ENCODE measurements around the gene NEK6.

The NEK6 gene

DNA sequence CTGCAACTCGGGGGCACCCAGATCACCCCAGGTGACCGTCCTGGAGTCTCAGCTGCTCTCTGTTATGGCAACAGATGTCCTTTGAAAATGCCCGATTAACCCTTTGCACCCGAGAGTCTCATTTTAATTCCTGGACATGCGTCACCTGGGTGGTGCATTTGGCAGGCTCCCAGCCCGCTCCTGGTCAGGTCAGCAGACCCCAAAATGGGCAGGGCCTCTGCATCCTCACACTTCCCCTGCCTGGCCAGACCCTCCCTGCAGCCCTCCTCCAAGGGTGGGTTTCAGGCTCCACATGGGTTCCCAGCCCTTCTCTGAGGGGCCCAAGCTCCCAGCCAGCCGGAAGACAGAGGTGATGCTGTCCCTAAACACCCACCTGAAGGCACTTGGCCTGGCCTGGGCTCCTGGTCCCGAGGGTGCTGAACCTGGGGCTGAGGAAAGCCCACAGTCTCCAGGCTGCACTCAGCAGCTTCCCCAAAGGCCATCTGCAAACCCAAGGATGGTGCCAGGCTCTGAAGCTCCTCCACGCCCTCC is 88.1 kb downstream of the NEK6 start:
- DNase-seq = no peak

DNA sequence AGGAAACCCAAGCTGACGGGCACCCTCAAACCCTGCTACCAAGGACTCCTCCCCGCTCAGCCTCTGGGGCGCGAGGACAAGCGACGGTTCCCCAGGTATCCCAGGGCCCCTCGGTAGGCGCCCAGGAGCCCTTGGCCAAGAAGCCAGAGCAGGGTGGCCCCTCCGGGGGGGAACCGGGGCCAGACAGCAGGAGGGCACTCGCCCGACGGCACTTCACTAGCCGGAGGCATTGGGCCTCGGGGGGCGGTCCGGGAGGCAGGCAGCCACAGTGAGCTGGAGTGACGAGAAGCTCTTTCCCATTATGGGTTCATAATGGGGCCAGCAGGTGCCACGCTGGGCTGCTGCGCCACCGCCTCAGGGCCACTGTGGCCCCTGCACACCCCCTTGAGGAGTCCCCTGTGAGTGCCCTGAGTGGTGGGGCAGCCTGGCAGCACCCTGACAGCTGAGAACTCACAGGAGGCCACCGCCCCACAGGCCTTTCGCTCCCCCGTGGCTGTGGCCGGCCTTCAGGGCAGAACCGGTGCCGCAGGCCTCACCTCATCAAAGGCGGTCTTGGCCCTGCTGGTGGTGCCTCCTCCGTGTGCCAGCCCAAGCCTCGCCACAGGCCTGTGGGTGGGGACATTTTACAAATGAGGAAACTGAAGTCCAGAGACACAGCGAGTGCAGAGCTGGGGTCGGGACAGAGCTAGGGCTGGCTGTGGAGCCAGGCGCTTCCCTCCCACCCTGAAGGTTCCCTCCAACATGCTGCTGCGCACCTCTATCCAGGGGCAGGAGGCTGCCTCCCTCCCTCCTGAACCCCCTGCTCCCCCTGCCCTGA is 88.8 kb downstream of the NEK6 start:
- DNase-seq = no peak

DNA sequence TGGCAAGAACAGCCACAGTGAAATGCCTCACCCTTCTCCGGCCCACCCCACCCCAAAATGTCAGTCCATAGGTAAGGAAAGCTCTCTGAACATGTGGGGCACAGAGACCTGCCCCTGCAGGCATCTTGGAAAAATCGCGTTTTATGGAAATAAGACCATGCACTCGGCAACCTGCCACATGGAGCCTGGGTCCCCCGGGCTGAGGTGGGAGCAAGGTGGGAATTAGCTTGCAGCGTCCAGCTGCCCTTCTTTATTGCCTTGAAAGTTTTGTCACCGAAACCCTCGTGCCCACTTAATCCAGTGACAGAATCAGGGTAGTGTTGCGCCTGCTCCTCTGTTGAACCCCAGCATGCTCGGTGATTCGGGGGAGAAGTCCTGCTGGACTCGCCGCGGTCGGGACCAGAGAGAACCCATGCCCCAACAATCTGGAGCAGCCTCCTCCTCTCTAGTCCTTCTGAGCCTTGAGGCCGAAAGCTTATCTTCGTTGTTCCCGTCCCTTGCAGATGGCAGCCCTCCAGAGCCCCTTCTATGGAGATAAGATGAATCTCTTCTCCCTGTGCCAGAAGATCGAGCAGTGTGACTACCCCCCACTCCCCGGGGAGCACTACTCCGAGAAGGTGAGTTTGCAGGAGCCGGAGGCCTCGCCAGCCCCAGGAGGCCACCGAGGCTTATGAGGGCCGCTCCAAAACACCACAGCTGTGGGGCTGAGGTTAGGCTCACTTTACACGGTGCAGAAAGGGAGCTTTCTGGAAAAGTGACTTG is 89.6 kb downstream of the NEK6 start:
- no peak for DNase-seq

DNA sequence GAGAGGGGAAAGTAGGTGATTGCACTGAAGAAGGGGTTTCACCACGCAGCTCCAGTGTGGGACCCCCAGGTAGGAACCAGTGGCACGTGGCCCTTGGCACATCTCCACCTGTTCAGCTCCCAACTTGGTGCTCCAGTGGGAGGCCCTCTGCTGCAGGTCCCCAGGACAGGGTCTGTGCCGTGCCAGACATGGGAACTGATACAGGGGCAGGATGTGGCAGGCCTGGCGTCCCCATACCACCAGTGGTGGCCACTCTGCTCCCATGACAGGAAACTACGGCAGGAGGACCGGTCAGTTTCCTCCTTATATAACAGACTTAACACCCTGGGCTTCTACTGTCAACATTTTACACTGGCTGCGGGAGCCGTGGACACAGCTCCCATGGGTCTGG is 90.2 kb downstream of the NEK6 start:
- no peak for DNase-seq

DNA sequence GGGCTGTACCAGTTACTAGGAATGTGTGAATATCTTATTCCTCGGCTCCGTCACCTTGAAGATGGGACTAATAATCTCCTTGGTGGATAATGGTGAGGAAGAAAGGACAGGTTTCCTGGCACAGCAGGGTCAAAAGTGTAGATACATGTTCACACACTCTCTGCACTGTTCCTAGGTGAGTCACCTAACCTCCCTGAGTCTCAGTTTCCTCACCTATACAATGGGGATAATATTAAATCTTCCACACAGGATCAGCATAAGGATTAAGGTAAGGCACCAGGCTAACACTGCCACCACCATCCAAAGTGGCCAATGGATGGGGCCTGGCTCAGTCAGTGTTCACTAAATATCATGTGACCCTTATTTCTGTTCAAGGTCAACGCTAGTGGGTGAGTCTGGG is 90.6 kb downstream of the NEK6 start:
- no peak for DNase-seq

DNA sequence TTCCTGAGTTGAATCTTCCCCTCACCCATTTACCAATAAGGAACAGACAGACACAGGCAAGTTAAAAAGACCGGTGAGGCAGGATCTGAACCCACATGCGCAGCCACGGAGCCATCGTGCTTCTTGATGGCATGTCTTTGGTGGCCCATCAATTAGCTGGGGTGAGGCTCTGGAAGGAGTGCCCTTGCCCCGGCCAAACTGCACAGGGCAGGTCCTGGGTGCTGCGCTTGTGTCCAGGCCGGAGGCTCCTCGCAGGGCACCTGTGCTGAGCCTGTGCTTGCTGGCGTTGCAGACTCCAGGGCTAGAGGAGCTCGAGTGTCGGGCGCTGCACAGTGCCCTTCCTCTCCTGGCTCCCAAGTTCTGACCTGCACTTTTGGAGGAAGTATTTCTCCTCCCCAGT is 91.1 kb downstream of the NEK6 start:
- DNase-seq = no peak

DNA sequence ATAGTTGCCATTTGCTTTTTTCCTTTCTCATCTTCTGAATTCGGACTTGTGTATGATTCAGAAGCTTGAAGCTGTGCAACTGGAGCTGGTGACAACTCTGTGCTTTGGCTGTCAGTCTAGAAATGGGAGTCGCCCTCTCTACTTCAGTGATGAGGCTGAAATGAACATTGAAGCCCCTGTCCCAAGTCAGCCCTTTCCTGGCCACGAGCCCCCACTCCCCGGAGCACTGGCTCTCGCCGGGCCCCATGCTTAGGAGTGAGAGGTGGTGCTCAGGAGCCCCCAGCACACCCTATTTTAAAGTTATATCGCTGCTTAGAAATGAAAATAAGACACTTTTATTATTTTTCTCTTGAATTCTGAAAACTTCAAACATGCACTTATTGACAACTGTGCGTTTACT is 91.5 kb downstream of the NEK6 start:
- no peak for DNase-seq

DNA sequence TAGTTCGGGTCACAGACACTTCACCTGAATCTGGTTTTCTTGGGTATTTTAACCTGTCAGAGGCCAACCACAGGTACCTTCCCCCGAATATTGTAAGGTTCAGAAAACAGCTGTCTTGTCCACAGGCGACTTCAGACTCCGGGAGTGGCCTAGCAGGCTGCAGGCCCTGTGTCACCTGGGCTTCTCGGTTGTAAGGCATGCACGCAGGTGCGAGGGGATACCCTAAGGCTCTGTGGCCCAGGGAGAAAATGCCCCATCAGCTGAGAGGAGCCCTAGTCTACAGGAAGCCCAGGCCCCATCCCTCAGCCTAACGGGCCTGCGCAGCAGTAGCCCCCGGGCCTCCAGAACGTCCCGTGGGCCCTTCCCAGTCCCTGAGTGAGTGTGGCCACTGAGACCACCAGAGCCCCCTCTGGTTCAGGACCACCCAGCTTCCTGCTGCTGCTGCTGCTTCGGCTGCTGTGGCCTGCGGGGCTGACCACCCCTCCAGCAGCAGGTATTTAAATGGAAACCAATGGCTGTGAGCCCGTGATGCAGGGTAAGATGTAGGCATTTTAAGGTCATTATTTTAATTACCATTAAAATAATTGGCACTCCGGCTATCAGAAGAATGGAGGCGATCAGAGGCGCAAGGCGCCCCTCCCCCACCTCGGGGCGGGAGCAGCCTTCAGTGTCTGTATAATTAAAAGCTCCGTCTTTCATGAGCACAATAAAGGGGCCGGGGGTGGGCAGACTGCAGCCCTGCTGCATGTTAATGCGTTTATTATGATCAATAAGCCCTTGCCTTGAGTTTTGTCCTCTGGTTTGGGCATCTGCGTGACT is 92.1 kb downstream of the NEK6 start:
- DNase-seq = no peak

DNA sequence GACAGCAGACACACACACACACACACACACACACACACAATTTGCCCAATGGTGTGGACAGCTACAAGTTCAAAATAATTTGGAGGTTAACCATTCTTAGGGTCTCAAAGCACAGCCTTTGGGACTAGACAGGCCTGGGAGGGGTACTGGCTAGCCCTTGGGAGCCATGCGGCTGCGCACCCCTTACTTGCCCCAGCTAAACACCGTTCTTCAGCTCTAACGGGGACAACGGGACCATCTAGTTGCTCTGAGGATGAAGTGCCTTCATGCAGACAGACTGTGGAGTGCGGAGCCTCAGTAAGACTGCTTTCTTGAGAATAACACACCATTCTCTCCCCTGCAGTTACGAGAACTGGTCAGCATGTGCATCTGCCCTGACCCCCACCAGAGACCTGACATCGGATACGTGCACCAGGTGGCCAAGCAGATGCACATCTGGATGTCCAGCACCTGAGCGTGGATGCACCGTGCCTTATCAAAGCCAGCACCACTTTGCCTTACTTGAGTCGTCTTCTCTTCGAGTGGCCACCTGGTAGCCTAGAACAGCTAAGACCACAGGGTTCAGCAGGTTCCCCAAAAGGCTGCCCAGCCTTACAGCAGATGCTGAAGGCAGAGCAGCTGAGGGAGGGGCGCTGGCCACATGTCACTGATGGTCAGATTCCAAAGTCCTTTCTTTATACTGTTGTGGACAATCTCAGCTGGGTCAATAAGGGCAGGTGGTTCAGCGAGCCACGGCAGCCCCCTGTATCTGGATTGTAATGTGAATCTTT is 92.9 kb downstream of the NEK6 start:
- no peak for DNase-seq

DNA sequence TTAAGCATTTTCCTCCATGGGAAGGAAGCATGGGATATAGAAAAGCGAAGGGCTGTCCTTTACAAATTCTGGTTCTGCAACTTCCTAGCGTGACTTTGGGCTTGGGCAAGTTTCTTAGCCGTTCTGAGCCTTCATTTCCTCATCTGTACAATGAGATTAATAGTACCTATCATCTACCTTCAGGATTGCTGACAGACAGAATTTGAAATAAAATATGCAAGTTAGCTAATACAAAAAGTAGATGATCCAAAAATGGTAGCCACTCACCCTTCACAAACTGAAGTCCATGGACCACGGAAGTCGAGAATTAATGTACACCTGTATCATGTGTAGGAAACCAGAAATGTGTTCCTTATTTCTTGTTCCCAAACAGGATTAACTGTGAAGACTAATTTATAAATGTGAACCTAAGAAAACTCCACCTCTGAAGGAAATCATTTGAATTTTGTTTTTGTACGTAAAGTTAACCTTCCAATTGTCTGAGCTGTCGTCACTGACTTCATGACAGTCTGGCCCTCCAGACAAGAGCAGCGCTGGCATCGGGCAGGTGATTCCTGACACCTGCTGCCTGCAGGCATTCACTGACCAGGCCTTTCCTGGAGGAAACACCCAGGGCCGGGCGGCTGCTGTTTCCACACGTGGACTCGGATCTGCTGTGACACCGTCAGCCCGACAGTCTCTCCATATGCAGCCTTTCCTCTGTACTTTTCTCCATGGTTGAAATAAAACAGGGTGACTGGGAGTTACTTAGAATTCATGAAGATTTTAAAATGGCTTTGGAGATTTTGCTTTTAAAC is 94.1 kb downstream of the NEK6 start:
- no peak for DNase-seq

DNA sequence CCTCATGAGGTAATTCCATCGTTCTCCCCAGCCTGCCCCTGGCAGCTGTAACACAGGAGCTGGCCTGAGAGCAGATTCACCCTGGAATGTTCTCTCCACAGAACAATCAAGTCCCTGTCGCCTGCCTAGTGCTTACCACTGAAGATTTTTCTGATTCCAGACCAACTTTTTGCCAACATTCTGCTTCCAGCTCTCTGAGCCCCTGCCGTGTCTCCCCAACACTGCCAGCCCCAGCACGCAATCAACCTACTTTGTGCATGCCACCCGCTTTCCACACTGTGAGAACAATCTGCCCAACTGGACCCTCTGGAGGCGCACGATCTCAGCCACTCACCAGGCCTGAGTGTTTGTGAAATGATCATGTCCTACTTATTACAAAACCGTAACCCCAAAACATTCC is 94.9 kb downstream of the NEK6 start:
- DNase-seq = no peak

DNA sequence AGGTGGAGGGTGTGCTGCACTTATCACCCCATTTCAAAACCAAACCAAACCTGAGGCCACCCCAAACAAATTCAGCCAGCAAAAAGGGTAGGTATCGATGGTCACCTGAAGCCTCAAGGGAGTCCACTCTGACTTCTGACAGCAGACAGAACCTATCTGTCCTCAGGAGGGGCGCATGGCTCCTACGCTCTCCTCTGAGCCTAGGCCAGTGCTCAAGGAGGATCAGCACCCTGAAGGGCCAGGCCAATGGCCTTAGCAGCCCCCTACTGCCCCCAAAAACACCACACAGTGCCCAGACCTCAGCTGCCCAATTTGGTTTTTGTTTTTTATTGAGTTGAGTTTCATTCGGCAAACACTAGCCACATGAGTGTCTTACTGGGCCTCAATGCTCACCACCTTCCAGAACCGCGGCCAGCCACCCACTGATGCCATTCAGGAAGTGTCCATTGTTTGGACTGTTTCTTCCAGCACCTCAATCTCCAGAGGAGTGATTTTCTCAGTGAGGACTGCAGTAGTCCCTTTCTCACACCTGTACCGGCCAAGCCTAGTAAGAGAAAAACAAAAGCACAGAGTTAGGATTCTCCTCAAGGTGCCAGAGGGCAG is 95.5 kb downstream of the NEK6 start:
- no peak for DNase-seq

DNA sequence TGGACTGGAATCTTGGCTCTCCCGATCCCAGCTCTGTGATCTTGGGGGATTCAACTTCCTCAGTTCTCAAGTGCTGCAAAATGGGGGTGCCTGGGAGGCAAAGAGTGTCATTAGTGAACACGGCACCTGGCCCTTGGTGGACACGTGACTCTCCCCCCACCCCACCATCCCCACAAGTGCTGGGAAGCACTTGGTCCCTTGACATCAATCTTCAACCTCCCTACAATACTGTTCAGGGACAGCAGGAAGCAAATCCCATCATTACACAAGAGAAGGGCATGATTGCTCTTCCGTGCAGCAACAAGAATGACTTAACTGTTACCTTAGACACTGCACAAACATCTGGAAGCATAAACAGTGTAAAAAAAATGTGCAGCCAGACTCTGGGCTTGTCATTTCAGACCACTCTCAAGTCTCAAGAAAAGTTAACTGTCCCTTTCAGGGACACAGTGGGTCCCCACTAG is 96.1 kb downstream of the NEK6 start:
- DNase-seq = no peak

DNA sequence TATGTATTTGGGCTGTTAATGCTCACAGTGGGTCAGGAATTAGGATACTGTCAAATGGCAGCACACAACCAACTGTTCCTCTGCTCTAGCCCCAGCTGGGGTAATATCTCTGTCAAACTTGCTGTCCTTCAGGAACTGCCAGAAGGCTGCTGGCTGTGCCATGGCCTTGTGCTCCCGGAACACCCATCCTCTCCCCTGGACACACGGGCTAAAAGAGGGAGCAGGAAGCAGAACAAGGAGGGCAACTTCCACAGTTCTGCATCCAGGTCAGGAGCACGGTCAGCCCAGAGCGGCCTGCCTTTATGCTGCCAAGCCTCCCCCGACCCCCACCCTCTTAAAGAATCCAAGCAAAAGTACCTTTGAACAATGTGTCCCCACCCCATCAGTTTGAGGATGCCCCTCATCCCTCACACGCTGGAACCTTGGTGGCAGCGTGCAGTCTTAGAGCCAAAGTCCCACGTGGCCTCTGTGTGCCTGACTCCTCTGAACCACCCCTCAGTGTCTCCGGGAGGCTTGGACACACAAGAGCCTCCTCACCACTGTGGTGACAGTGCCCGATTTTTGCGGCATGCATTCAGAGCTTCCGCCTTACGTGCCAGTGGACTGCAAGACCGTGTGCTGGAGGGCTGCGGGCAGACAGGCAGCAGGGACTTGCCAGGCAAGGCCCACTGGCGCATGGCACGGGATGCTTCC is 96.7 kb downstream of the NEK6 start:
- no peak for DNase-seq

DNA sequence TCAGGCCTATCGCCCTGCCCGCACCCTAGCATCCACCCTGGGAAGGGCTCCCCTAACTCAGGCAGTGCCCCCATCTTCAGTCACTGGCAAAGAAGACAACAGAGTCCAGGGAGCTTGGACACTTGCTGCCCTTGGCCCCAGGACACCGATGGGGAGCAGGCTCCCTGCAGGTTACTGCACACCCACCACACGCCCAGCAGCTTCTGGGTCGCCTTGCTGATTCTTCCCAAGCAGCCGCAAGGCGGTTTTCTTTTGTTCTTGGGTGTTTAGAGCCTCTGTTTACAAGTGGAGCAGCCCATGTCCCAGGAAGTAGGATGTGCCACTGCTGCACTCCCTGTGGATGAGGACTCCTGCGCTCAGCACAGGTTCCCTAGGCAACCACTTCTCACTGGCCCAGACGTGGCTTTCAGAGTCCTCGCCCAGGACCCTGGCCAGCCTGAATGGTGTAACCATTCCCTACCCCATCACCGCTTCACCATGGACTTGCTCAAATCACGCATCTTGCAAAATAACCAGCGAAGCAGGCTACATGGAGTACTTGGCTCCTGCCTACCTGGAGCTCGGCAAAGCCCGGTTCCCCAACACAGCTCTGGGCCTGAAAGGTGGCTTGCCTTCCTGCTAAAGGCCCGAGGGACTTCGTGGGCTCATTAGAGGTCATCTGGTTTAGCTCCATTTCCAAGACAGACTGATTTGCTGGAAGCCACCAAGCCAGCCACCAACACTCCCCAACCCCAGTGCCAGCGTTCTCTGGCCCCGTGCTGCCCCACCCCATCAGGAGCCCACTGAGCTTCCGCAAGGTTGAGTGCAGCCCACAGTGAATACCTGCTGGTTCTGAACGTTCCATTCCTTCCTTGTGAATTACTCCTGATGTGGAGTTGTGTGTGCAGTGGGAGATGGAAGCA is 97.5 kb downstream of the NEK6 start:
- DNase-seq = no peak

DNA sequence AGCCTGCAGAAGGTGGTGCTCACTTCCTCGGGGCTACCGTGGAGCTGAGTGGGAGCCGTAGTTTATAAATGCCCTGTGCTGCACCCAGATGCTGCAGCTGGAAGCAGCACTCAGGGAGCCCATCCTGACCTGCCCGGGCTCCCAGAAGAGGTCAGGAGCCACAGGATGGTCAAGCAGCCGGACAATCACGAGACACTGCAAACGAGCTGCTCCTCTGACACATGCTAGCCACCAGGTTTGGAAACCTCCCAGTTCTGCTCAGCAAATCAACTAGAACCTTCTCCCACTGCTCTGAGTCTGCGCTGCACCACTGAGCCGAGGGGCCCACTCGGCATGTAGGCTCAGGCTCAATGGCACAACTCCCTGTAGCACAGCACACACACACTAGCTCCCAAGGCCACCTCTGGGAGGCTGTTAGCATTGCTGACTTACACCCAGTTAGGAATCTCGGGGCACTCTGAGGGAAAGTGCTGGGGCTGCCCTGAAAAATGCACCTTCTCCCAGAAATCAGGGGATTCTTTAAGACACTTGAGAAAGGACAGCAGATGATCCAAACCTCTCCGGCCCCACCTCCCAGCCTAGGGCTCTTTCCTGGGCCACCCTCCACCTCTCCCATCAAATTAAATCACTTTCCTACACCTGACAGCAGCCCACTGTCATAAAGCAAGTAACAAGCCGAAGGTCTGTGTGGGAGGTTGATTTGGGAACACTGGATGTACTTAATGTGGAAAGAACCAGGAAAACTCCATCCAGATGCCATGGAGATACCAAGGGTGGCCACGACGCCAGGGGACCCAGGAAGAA is 98.4 kb downstream of the NEK6 start:
- no peak for DNase-seq

DNA sequence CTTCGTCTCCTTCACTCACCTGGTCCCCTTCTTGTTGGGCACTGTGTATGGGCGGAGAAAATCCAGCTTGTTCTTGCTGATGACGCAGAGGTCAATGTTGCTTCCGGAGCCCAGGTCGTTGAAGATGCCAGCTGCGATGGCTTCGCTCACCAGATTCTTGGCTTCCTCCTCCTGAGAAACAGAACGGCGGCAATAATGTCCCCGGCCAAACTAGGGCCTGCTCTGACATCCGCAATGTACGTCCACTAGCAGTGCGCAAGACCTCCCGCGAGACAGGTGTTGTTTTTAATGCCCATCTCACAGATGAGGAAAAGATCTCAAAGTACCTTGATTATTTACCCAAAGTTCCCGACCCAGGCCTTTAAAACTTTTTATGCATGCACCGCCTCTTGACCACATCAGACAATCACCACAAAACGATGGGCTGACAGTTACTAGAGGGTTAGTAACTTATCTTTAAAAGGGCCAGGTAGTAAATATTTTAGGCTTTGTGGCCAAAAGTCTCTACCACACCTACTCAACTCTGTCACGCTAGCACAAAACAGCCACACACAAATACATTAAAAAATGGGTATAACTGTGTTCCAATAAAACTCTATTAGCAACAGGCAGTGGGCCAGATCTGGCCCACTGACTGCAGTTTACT is 99.1 kb downstream of the NEK6 start:
- DNase-seq = no peak
